Astrocyte (in vitro differentiated cells and primary cell): ENCODE results near the gene CRACDL. TPM values are rescaled to one million over a fixed set of nuclear protein-coding genes. Genes with fewer than 3 reads are reported as not detected.

Experiments used
- DNase-seq: peaks from one replicate; pipeline ENCODE4 v3.0.0-alpha.2; 2010; ENCODE audit warnings: low read depth
- FAIRE-seq: peaks from 2 replicates; lab custom pipeline; 2011; peaks lifted over from hg19 to GRCh38; lab: Jason Lieb, UNC
- H2AFZ ChIP-seq: 2 replicates; pipeline ENCODE4 v1.6.0; 2012; ENCODE audit warnings: low read depth, low read length, inconsistent platforms
- H3K27ac ChIP-seq: 2 replicates; pipeline ENCODE4 v1.5.1; 2011; ENCODE audit warnings: low read depth, low read length, inconsistent platforms
- H3K27me3 ChIP-seq: 2 replicates; pipeline ENCODE4 v1.6.0; 2011; ENCODE audit warnings: low read length, inconsistent platforms; ENCODE audit not compliant: insufficient read depth
- H3K36me3 ChIP-seq: 2 replicates; pipeline ENCODE4 v1.5.1; 2011; ENCODE audit warnings: low read length, inconsistent platforms; ENCODE audit not compliant: insufficient read depth
- H3K4me1 ChIP-seq: 2 replicates; pipeline ENCODE4 v1.5.1; 2011; ENCODE audit warnings: low read length, inconsistent platforms; ENCODE audit not compliant: insufficient read depth
- H3K4me2 ChIP-seq: 2 replicates; pipeline ENCODE4 v1.6.0; 2012; ENCODE audit warnings: low read length, inconsistent platforms
- H3K4me3 ChIP-seq: 2 replicates; pipeline ENCODE4 v1.5.1; 2011; ENCODE audit warnings: low read depth, mild to moderate bottlenecking, low read length, inconsistent platforms; ENCODE audit not compliant: insufficient read depth
- H3K79me2 ChIP-seq: 2 replicates; pipeline ENCODE4 v1.6.0; 2012; ENCODE audit warnings: mild to moderate bottlenecking, low read length, inconsistent platforms; ENCODE audit not compliant: insufficient read depth
- H3K9ac ChIP-seq: 2 replicates; pipeline ENCODE4 v1.6.0; 2012; ENCODE audit warnings: mild to moderate bottlenecking, low read length, inconsistent platforms
- H3K9me3 ChIP-seq: 2 replicates; pipeline ENCODE4 v1.5.1; 2012; ENCODE audit warnings: low read depth, mild to moderate bottlenecking, low read length, inconsistent platforms; ENCODE audit not compliant: insufficient read depth
- H4K20me1 ChIP-seq: 2 replicates; pipeline ENCODE4 v1.6.0; 2012; ENCODE audit warnings: low read length, inconsistent platforms; ENCODE audit not compliant: insufficient read depth
- H3K27ac Mint-ChIP-seq: one replicate; pipeline ENCODE4 v1.8.0; 2021; ENCODE audit warnings: mild to moderate bottlenecking, mixed read lengths; ENCODE audit not compliant: unreplicated experiment
- H3K27me3 Mint-ChIP-seq: one replicate; pipeline ENCODE4 v1.8.0; 2021; ENCODE audit warnings: low read depth, mixed read lengths; ENCODE audit not compliant: unreplicated experiment
- H3K36me3 Mint-ChIP-seq: one replicate; pipeline ENCODE4 v1.8.0; 2021; ENCODE audit warnings: low read depth, mixed read lengths; ENCODE audit not compliant: unreplicated experiment
- H3K4me1 Mint-ChIP-seq: one replicate; pipeline ENCODE4 v1.8.0; 2021; ENCODE audit warnings: low read depth, mixed read lengths; ENCODE audit not compliant: unreplicated experiment
- H3K4me3 Mint-ChIP-seq: one replicate; pipeline ENCODE4 v1.8.0; 2021; ENCODE audit warnings: mild to moderate bottlenecking, moderate library complexity, mixed read lengths; ENCODE audit not compliant: unreplicated experiment
- H3K9me3 Mint-ChIP-seq: one replicate; pipeline ENCODE4 v1.8.0; 2021; ENCODE audit warnings: mild to moderate bottlenecking, mixed read lengths; ENCODE audit not compliant: unreplicated experiment
- EZH2 ChIP-seq: IDR thresholded peaks from 2 replicates; pipeline ENCODE4 v1.6.1; 2012; ENCODE audit warnings: mild to moderate bottlenecking, low read length, inconsistent platforms; ENCODE audit not compliant: insufficient read depth
- total RNA-seq: library from RNA; stranded (reverse); gene quantifications from 2 replicates; pipeline ENCODE4 v1.2.1, GENCODE V29; 2021
- TF ChIP-seq, protein P1 (sequence below): IDR thresholded peaks from 2 replicates; pipeline ENCODE4 v1.5.1; 2011; ENCODE audit warnings: low read depth, mild to moderate bottlenecking, inconsistent platforms, low read length, moderate library complexity; ENCODE audit not compliant: insufficient read depth

CRACDL gene
- total RNA-seq, 1 donor from 2014 or later, result 1.8 TPM

DNA sequence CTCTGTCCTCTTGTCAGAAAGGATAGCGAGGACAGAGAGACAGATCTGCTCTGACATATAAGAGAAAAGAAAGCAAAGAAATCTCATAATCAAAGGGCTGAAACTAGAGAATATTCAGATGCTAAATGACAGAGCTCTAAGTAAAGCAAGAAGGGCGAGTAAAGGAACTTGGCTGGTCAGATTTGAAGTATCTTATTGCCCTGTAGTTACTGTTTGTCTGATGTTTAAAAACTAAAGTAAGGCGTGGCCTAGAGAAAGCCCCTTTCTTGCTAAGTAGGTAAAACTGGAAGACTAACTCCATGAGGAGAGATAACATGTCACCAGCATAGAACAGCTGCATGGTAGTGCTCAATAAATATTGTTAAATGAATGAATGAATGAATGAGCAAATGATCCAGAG, 70.0 kb downstream of the CRACDL start:
- H3K27ac Mint-ChIP-seq, result peak overlapping the region; percentile 82
- H3K27me3 Mint-ChIP-seq, result peaks cover 5% of the 10 kb centered on the region
- H3K4me1 ChIP-seq, result peaks cover 12% of the 10 kb centered on the region
- no peak overlapping the region for H2AFZ ChIP-seq
- H3K9ac ChIP-seq, result peak overlapping the region; percentile 53
- no peak for FAIRE-seq
- H3K9me3 ChIP-seq, result no peaks in the 10 kb centered on the region
- no peaks in the 10 kb centered on the region for H3K36me3 ChIP-seq
- peak overlapping the region; percentile 27 for H3K27ac ChIP-seq
- H3K9me3 Mint-ChIP-seq, result peaks cover 11% of the 10 kb centered on the region
- no peak overlapping the region for H3K4me3 ChIP-seq
- TF ChIP-seq, protein P1, sequence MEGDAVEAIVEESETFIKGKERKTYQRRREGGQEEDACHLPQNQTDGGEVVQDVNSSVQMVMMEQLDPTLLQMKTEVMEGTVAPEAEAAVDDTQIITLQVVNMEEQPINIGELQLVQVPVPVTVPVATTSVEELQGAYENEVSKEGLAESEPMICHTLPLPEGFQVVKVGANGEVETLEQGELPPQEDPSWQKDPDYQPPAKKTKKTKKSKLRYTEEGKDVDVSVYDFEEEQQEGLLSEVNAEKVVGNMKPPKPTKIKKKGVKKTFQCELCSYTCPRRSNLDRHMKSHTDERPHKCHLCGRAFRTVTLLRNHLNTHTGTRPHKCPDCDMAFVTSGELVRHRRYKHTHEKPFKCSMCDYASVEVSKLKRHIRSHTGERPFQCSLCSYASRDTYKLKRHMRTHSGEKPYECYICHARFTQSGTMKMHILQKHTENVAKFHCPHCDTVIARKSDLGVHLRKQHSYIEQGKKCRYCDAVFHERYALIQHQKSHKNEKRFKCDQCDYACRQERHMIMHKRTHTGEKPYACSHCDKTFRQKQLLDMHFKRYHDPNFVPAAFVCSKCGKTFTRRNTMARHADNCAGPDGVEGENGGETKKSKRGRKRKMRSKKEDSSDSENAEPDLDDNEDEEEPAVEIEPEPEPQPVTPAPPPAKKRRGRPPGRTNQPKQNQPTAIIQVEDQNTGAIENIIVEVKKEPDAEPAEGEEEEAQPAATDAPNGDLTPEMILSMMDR, result no peak
- no peak for TF ChIP-seq EZH2
- H3K4me3 Mint-ChIP-seq, result no peak overlapping the region
- DNase-seq, result no peak
- H3K4me2 ChIP-seq, result peak overlapping the region; percentile 74
- H3K27me3 ChIP-seq, result no peaks in the 10 kb centered on the region
- H3K4me1 Mint-ChIP-seq, result peaks cover 22% of the 10 kb centered on the region
- H3K79me2 ChIP-seq, result no peaks in the 10 kb centered on the region
- peaks cover 4% of the 10 kb centered on the region for H3K36me3 Mint-ChIP-seq
- H4K20me1 ChIP-seq, result no peaks in the 10 kb centered on the region

DNA sequence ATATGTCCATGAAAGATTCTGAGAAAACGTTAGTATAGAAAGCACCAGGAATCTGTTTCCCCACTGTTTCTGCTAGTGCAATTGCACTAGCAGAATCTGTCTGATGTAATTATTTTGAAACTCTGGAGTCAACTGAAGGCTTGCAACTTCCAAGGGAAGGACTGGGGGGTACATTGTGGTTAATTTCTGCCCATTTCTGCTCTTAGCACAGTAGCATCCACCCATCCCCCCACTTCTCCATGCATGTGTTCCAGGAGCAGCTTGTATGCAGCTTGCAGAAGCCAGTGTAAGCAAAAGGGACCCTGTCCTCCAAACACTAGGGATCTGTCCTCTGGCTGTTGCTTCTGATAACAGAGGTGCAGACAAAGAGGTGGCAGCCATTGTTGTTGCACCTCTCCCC, 74.4 kb downstream of the CRACDL start:
- H3K9me3 ChIP-seq, result no peaks in the 10 kb centered on the region
- Mint-ChIP-seq H3K9me3 (peaks cover 17% of the 10 kb centered on the region), H3K36me3 (peaks cover 4% of the 10 kb centered on the region), H3K4me3 (no peak overlapping the region), H3K4me1 (peaks cover 13% of the 10 kb centered on the region), H3K27me3 (no peaks in the 10 kb centered on the region), H3K27ac (no peak overlapping the region)
- no peak for DNase-seq
- no peak for FAIRE-seq
- no peak for TF ChIP-seq EZH2
- TF ChIP-seq, protein P1, result no peak
- peaks cover 12% of the 10 kb centered on the region for H3K4me1 ChIP-seq
- H4K20me1 ChIP-seq, result no peaks in the 10 kb centered on the region
- no peak overlapping the region for H2AFZ ChIP-seq
- H3K27ac ChIP-seq, result no peak overlapping the region
- no peak overlapping the region for H3K4me2 ChIP-seq
- H3K9ac ChIP-seq, result no peak overlapping the region
- H3K27me3 ChIP-seq, result no peaks in the 10 kb centered on the region
- no peaks in the 10 kb centered on the region for H3K79me2 ChIP-seq
- no peak overlapping the region for H3K4me3 ChIP-seq
- no peaks in the 10 kb centered on the region for H3K36me3 ChIP-seq

DNA sequence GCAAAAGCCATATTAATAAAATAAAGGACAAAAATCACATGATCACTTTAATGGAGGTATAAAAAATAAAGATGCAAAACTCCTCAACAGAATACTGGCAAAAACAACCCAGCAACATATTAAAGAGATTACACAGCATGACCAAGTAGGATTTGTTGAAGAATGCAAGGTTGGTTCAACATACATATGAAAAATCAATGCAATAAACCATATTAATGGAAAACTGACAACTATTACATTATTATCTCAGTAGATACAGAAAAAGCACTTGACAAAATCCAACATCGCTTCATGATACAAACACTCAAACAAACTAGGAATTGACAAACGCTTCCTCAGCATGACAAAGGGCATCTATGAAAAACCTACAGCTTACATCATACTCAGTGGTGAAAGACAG, 76.7 kb downstream of the CRACDL start:
- no peak overlapping the region for H2AFZ ChIP-seq
- no peaks in the 10 kb centered on the region for H4K20me1 ChIP-seq
- H3K4me1 ChIP-seq, result no peaks in the 10 kb centered on the region
- no peaks in the 10 kb centered on the region for H3K9me3 ChIP-seq
- Mint-ChIP-seq H3K9me3 (peaks cover 20% of the 10 kb centered on the region), H3K27me3 (no peaks in the 10 kb centered on the region), H3K4me3 (no peak overlapping the region), H3K4me1 (no peaks in the 10 kb centered on the region), H3K36me3 (peaks cover 4% of the 10 kb centered on the region), H3K27ac (no peak overlapping the region)
- H3K79me2 ChIP-seq, result no peaks in the 10 kb centered on the region
- FAIRE-seq, result no peak
- TF ChIP-seq EZH2, result no peak
- TF ChIP-seq, protein P1, result no peak
- no peaks in the 10 kb centered on the region for H3K27me3 ChIP-seq
- DNase-seq, result no peak
- no peak overlapping the region for H3K4me3 ChIP-seq
- H3K9ac ChIP-seq, result no peak overlapping the region
- H3K27ac ChIP-seq, result no peak overlapping the region
- no peaks in the 10 kb centered on the region for H3K36me3 ChIP-seq
- H3K4me2 ChIP-seq, result no peak overlapping the region
